ENCODE data around the gene ANKRD40.
"Not testable (repeated sequence)": the region's sequence is repeated elsewhere in the genome, so short reads cannot be mapped to it uniquely, and the experiment has no call there.

The ANKRD40 gene

DNA sequence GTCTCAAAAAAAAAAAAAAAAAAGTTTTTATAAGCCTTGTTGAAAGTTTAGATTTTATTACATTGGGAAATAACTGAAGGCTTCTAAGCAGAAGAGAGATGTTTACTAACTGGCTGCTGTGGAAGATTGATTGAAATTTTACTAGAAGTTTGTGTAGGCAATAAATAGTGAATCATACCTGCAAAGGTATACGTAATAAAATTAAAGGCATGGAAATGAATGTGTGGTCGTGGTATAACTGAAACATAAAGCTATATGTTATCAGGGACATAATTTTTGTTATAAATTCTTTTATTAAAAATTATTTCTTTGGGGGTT lies 20.4 kb upstream of the ANKRD40 start:
- ATAC-seq, result no peak
- TF ChIP-seq CREB5 (CRISPR knock-in tag; IDR thresholded peaks at IDR 0.05; ENCODE audit: low read depth), result no peak
- no peak for TF ChIP-seq PPARA (CRISPR knock-in tag; IDR thresholded peaks at IDR 0.05; ENCODE audit: borderline replicate concordance)
- no peak for TF ChIP-seq ESRRG (CRISPR knock-in tag; IDR thresholded peaks at IDR 0.05)
- TF ChIP-seq OSR1 (CRISPR knock-in tag; IDR thresholded peaks at IDR 0.05), result no peak
- TF ChIP-seq BACH2 (CRISPR knock-in tag; IDR thresholded peaks at IDR 0.05; ENCODE audit: borderline replicate concordance), result no peak
- TF ChIP-seq, protein P1, sequence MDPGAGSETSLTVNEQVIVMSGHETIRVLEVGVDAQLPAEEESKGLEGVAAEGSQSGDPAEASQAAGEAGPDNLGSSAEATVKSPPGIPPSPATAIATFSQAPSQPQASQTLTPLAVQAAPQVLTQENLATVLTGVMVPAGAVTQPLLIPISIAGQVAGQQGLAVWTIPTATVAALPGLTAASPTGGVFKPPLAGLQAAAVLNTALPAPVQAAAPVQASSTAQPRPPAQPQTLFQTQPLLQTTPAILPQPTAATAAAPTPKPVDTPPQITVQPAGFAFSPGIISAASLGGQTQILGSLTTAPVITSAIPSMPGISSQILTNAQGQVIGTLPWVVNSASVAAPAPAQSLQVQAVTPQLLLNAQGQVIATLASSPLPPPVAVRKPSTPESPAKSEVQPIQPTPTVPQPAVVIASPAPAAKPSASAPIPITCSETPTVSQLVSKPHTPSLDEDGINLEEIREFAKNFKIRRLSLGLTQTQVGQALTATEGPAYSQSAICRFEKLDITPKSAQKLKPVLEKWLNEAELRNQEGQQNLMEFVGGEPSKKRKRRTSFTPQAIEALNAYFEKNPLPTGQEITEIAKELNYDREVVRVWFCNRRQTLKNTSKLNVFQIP (CRISPR knock-in tag; IDR thresholded peaks at IDR 0.05; ENCODE audit: borderline replicate concordance, low read depth), result no peak
- no peak for TF ChIP-seq RARB (CRISPR knock-in tag; IDR thresholded peaks at IDR 0.05)
- no peak for TF ChIP-seq SNAI2 (CRISPR knock-in tag; IDR thresholded peaks at IDR 0.05)
- TF ChIP-seq TCF4 (CRISPR knock-in tag; IDR thresholded peaks at IDR 0.05; ENCODE audit: borderline replicate concordance), result no peak
- TF ChIP-seq ISL1 (CRISPR knock-in tag; IDR thresholded peaks at IDR 0.05), result no peak
- TF ChIP-seq ZC3H10 (CRISPR knock-in tag; IDR thresholded peaks at IDR 0.05), result no peak
- no peak for TF ChIP-seq CSDC2 (CRISPR knock-in tag; IDR thresholded peaks at IDR 0.05)
- no peak for TF ChIP-seq GLIS3 (CRISPR knock-in tag; IDR thresholded peaks at IDR 0.05)
- no peak for TF ChIP-seq PATZ1 (CRISPR knock-in tag; IDR thresholded peaks at IDR 0.05; ENCODE audit: borderline replicate concordance)

- ATAC-seq, result no peak
- TF ChIP-seq PPARA (CRISPR knock-in tag; IDR thresholded peaks at IDR 0.05; ENCODE audit: borderline replicate concordance) (no peak), TOX (CRISPR knock-in tag; IDR thresholded peaks at IDR 0.05; ENCODE audit: borderline replicate concordance) (no peak), RARB (CRISPR knock-in tag; IDR thresholded peaks at IDR 0.05) (no peak), SNAI2 (CRISPR knock-in tag; IDR thresholded peaks at IDR 0.05) (no peak), CSDC2 (CRISPR knock-in tag; IDR thresholded peaks at IDR 0.05) (no peak), ZNF565 (CRISPR knock-in tag; conservative IDR thresholded peaks at IDR 0.05; ENCODE audit: low read depth) (no peak), ESRRG (CRISPR knock-in tag; IDR thresholded peaks at IDR 0.05) (no peak), GLIS3 (CRISPR knock-in tag; IDR thresholded peaks at IDR 0.05) (no peak)
These were observed 18.3 kb upstream of the ANKRD40 start for GRCh38 chr17:50725769-50726655.

DNA sequence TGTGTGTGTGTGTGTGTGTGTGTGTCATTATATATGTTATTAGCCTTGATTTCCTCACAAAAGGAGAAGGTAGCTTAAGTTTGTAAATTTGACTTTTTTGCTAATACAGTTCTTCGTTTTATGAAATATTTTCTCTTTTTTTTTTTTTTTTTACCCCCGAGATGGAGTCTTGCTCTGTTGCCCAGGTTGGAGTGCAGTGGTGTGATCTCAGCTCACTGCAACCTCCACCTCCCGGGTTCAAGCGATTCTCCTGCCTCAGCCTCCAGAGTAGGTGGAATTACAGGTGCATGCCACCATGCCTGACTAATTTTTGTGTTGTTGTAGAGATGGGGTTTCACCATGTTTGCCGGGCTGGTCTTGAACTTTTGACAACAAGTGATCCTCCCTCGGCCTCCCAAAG lies 16.9 kb upstream of the ANKRD40 start:
- ATAC-seq, result not testable (repeated sequence)

GRCh38 chr17:50722746-50723145 lies 15.0 kb upstream of the ANKRD40 start:
- no peak for ATAC-seq
- TF ChIP-seq GLIS3 (CRISPR knock-in tag; IDR thresholded peaks at IDR 0.05) (no peak), ZNF8 (CRISPR knock-in tag; IDR thresholded peaks at IDR 0.05) (no peak)

DNA sequence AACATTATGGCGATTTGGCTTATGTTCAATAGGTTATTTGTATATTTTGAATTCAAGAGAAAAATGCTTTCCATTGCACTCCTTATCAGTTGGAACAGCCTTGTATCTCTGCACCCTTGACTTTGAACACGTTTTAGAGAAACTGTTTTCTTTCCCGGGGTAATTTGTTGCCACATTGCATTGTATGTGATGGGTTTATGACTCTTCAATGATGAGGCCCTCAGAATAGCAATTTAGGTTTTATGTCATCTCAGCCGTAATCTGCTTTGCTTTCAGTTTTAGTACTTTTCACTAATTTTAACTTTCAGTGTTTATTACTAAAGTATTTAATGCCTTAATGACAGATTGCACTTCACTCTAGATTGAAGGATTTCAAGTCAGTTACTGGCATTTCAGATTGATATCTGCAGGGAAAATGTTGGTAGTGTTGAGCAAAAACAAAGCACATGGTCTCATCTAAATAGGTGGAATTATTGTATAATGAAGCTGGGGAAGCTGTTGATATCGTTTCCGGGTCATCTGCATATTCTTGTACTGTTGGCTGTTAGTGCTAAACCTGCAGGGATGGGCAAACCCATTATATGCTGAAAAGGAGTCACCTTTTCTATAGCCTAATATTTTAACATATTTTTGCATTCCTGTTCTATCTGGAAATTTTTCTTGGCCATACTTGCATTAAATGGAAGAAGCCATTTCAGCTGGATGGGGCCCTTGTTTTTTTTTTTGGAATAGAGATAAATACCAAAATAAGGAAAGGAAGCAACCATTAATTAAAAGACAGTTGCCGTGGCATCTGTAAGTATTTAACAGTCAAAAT lies 13.7 kb upstream of the ANKRD40 start:
- no peak for ATAC-seq
- TF ChIP-seq CSRNP3 (CRISPR knock-in tag; IDR thresholded peaks at IDR 0.05), result no peak
- TF ChIP-seq, protein P2, sequence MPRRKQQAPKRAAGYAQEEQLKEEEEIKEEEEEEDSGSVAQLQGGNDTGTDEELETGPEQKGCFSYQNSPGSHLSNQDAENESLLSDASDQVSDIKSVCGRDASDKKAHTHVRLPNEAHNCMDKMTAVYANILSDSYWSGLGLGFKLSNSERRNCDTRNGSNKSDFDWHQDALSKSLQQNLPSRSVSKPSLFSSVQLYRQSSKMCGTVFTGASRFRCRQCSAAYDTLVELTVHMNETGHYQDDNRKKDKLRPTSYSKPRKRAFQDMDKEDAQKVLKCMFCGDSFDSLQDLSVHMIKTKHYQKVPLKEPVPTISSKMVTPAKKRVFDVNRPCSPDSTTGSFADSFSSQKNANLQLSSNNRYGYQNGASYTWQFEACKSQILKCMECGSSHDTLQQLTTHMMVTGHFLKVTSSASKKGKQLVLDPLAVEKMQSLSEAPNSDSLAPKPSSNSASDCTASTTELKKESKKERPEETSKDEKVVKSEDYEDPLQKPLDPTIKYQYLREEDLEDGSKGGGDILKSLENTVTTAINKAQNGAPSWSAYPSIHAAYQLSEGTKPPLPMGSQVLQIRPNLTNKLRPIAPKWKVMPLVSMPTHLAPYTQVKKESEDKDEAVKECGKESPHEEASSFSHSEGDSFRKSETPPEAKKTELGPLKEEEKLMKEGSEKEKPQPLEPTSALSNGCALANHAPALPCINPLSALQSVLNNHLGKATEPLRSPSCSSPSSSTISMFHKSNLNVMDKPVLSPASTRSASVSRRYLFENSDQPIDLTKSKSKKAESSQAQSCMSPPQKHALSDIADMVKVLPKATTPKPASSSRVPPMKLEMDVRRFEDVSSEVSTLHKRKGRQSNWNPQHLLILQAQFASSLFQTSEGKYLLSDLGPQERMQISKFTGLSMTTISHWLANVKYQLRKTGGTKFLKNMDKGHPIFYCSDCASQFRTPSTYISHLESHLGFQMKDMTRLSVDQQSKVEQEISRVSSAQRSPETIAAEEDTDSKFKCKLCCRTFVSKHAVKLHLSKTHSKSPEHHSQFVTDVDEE (CRISPR knock-in tag; IDR thresholded peaks at IDR 0.05), result no peak
- TF ChIP-seq ESRRG (CRISPR knock-in tag; IDR thresholded peaks at IDR 0.05), result no peak
- no peak for TF ChIP-seq SNAI2 (CRISPR knock-in tag; IDR thresholded peaks at IDR 0.05)
- no peak for TF ChIP-seq CREB5 (CRISPR knock-in tag; IDR thresholded peaks at IDR 0.05; ENCODE audit: low read depth)
- no peak for TF ChIP-seq ZC3H10 (CRISPR knock-in tag; IDR thresholded peaks at IDR 0.05)

Data from SK-N-SH treated with all-trans-retinoic acid at 6 μM for 48 hours (cell line).